ENCODE measurements around the gene POMGNT2. TPM values are rescaled to one million over a fixed set of nuclear protein-coding genes. Genes with fewer than 3 reads are reported as not detected.
A peak's percentile ranks its signal among the peaks of the same experiment; 100 is the strongest.

POMGNT2 gene
- total and polyA plus RNA-seq, 2 of the 8 experiments (the other 6 are each of a cell fraction or from before 2014, with no cell fraction given): 13.6 to 35.7 TPM

- peak in 1 of 3 experiments; percentile 5; a peak in 1 of 4 replicates for TF ChIP-seq CTCF (IDR thresholded peaks at IDR 0.05; ENCODE audit: control extremely low read depth in 1 of 3, insufficient read depth in 1 of 3, low read depth in 1 of 3, low read length in 3 of 3)
- TF ChIP-seq SIX5 (IDR thresholded peaks at IDR 0.05; ENCODE audit: low read depth, low read length): peak; percentile 69
- TF ChIP-seq KDM4A (IDR thresholded peaks at IDR 0.05; ENCODE audit: low read depth, low read length, severe bottlenecking): peak; percentile 96
- peak; percentile 54 for TF ChIP-seq TAF1 (IDR thresholded peaks at IDR 0.05; ENCODE audit: low read depth, low read length)
- peak in 1 of 2 experiments; percentile 51; a peak in 1 of 3 replicates for TF ChIP-seq POLR2A (IDR thresholded peaks at IDR 0.05; ENCODE audit: control extremely low read depth in 1 of 2, low read depth in 2 of 2, low read length in 2 of 2)
- peak; percentile 34; the same call in 1 of the 2 replicates for TF ChIP-seq MAX (IDR thresholded peaks at IDR 0.05)
- TF ChIP-seq TEAD4 (IDR thresholded peaks at IDR 0.05; ENCODE audit: low read depth, low read length): peak; percentile 75
- no peak for TF ChIP-seq SIRT6 (IDR thresholded peaks at IDR 0.05; ENCODE audit: low read length)
- no peak for TF ChIP-seq SP4 (IDR thresholded peaks at IDR 0.05; ENCODE audit: low read length)
- TF ChIP-seq E2F6 (IDR thresholded peaks at IDR 0.05): peak; percentile 68
- TF ChIP-seq SP1 (IDR thresholded peaks at IDR 0.05; ENCODE audit: low read depth, low read length): no peak
Measured at GRCh38 chr3:43105596-43106292, at the start of gene POMGNT2 (continued).
